ENCODE measurements around the gene SUMO3. TPM values are rescaled to one million over a fixed set of nuclear protein-coding genes. Genes with fewer than 3 reads are reported as not detected.

The SUMO3 gene
- total and polyA plus RNA-seq, 2 of the 8 experiments (the other 6 are each of a cell fraction or from before 2014, with no cell fraction given): 96.8 to 101 TPM

- no peak; the same call in 1 of the 2 replicates for TF ChIP-seq E2F6 (IDR thresholded peaks at IDR 0.05)
- no peak for TF ChIP-seq EP300 (IDR thresholded peaks at IDR 0.05; ENCODE audit: borderline replicate concordance in 1 of 2, low read depth in 2 of 2, low read length in 2 of 2)
- TF ChIP-seq TEAD4 (IDR thresholded peaks at IDR 0.05; ENCODE audit: low read depth, low read length): no peak
- TF ChIP-seq ASH2L (IDR thresholded peaks at IDR 0.05; ENCODE audit: low read length): peak; percentile 20
- TF ChIP-seq SIN3A (conservative IDR thresholded peaks at IDR 0.05 in 1 of 2, IDR thresholded peaks at IDR 0.05 in 1 of 2; ENCODE audit: low read depth in 1 of 2, low read length in 2 of 2): no peak
- no peak for TF ChIP-seq JUN (IDR thresholded peaks at IDR 0.05; ENCODE audit: low read depth, low read length)
- TF ChIP-seq BACH1 (IDR thresholded peaks at IDR 0.05; ENCODE audit: low read length): no peak
- no peak for TF ChIP-seq TAF7 (optimal IDR thresholded peaks at IDR 0.05; ENCODE audit: borderline replicate concordance, low read depth, low read length)
- TF ChIP-seq JUND (IDR thresholded peaks at IDR 0.05; ENCODE audit: low read length): no peak
- no peak for TF ChIP-seq SIX5 (IDR thresholded peaks at IDR 0.05; ENCODE audit: low read depth, low read length)
- TF ChIP-seq RBBP5 (IDR thresholded peaks at IDR 0.05; ENCODE audit: borderline replicate concordance, low read depth, low read length): peak; percentile 80; the same call in 1 of the 2 replicates
- no peak for TF ChIP-seq CTBP2 (IDR thresholded peaks at IDR 0.05; ENCODE audit: borderline replicate concordance, insufficient read depth, insufficient read length, low read length)
- TF ChIP-seq TAF1 (IDR thresholded peaks at IDR 0.05; ENCODE audit: low read depth, low read length): peak; percentile 85
- no peak for TF ChIP-seq BRCA1 (IDR thresholded peaks at IDR 0.05; ENCODE audit: low read depth, low read length)
- TF ChIP-seq CHD1 (IDR thresholded peaks at IDR 0.05; ENCODE audit: low read depth, low read length): no peak
- TF ChIP-seq KDM4A (IDR thresholded peaks at IDR 0.05; ENCODE audit: low read depth, low read length, severe bottlenecking): peak; percentile 85
- no peak for TF ChIP-seq KDM1A (IDR thresholded peaks at IDR 0.05; ENCODE audit: borderline replicate concordance, low read length)
- no peak for TF ChIP-seq EZH2 (IDR thresholded peaks at IDR 0.05; ENCODE audit: low read depth, low read length, severe bottlenecking)
- TF ChIP-seq HDAC6 (IDR thresholded peaks at IDR 0.05; ENCODE audit: low read depth, low read length): no peak
- TF ChIP-seq MAX (IDR thresholded peaks at IDR 0.05): peak; percentile 45; the same call in 1 of the 2 replicates
- no peak for TF ChIP-seq TCF12 (IDR thresholded peaks at IDR 0.05; ENCODE audit: low read depth, low read length)
- TF ChIP-seq RAD21 (IDR thresholded peaks at IDR 0.05 in 1 of 2, conservative IDR thresholded peaks at IDR 0.05 in 1 of 2; ENCODE audit: low read depth in 2 of 2, low read length in 2 of 2): no peak
These were observed at the start of gene SUMO3 (continued) for GRCh38 chr21:44817914-44818639.
